GM19023 (cell line): Measurements from ENCODE around the gene PPP2R5D.
A peak's percentile ranks its signal among the peaks of the same experiment; 100 is the strongest.

Source experiments
- ATAC-seq: cut with Tn5 transposase; IDR thresholded peaks from one replicate; pipeline ENCODE4 v1.9.1; 2021; ENCODE audit warnings: mild to moderate bottlenecking, moderate library complexity; ENCODE audit not compliant: unreplicated experiment

Gene PPP2R5D

DNA sequence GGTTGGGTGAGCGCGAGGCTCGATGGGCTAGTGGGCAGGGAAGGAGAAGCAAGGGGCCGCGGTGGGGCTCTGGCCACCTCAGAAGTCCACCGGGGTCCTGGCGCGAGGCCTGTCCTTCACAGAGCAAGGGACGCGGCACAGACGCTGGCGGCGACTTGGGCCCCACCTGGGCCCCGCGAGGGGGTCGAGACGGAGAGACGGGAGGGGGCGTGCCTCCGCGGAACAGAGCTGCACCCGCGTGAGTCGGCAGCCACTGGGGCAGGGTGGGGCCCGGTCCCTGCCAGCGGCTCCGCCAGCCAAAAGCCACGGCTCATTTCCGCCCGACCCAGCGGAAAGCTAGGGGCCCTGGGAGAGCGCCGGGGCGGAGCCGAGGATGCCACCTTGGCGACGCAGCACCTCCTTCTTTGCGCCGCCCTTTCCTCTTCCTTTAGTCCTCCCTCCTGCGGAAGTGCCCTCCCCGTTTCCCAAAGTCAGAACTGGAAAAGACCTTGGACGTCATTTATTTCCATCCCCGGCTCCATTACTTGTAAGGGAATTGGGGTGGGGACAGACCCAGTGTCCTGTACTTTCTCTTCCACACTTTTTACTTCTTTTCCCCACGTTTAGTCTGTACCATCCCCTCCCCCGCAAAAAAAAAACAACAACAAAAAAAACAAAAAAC is 69.3 kb downstream of the PPP2R5D start, which contains the start of gene CUL7:
Gene CUL7, minus strand, starts transcription at position 307 of the 661 bp plus-strand sequence. CDS start 1,063 bp downstream, outside the sequence.
- ATAC-seq = peak; percentile 90

DNA sequence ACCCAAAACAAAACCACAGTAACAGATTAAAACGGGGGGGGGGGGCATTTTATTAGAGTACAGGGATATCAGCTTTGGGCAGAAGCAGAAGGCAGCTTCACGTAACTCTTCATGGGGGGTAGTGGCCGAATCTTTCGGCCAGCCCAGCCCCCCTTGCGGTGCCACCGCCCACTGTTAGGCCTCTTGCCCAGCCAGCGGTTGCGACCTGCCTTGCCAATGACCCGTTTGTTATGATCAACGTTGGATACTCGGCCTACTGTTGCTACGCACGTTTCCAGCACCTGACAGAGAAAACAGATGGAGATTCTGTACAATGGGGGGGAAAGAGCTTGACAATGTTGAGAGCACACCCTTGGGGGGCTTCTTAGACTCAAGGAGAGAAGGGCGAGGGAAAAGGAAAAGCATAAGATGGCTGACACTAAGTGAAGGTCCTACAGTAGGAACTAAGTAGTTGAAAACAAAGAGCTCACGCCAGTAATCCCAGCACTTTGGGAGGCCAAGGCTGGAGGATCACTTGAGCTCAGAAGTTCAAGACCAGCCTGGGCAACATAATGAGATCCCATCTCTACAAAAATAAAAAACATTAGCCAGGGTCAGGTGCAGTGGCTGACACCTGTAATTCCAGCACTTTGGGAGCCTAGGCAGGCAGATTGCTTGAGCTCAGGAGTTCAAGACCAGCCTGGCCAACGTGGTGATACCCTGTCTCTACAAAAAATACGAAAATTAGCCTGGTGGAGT is 70.0 kb downstream of the PPP2R5D start:
- no peak for ATAC-seq

DNA sequence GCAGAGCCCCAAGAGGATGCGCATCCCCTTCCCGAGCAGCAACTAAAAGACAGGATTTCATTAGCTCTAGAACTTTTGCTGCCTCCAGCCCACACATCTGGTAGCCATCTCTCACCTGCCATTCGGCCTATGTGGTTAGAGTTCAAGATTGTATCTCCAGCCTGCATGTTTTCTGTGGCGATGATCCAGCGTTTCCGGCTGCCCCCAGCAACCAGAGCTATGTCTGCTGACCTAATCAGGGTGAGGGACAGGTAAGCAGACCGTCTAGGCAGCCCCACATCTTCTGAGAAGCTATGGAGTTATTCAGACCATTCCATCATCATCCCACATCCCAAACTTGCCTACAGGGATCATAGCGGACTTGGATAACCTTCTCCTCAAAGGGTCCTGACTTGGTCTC is 71.6 kb downstream of the PPP2R5D start:
- ATAC-seq = no peak

DNA sequence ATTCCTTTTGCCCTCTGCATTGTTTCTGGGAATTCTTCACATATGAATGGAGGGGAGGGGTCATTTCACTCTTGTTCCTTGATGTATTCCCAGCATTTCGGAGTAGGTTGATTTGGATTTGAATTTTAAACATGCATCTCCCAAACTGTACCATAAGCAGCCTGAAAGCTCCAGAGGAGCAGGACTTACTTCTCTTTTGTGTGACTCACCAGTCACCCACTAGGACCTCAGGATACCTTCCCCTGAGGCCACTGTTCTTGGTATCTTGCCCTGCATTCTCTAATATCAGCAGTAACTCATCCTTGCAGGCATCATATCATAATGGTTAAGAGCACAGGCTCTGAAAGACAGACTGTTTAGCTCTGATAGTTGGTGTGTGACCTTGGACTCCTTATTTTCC is 74.2 kb downstream of the PPP2R5D start:
- no peak for ATAC-seq

DNA sequence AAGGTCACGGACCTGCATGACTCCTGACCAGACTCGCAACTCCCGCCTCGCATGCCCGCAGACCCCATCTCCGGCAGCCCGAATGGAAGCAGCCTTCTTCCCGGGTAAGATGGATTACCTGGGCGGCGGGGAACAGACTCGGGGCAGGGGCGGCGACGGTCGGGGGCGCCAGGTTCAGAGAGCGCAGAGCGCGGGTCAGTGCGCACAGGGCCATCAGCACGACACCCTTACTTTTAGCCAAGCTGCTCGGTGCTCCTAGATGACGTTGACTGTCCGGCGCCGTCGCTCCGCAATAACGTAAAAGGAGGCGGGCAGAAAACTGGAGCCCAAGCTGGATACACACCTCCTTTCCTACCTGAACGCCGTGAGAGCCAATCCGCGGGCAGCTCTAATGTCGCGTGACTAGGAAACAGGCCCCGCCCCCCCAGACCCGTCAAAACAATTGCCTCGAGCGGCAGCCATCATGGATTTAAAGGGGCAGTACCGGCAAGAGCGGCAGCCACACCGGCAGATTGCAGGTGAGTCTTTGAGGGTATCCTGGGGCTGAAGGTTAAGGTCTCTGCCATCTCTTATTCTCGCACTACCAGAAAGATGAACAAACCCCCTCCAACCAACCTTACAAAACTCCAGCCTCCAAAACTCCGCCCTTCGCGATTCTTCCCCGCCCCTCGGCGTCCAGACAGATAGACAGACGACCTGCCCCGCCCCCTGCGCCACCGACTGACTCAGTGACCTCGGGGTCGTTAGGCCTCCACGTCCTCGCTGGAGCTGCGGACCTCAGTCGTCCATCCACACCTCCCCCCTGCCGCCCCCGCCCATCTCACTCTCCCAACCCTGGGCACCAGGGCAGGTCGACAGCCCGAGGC is 75.0 kb downstream of the PPP2R5D start, which contains the start of the genes KLC4 and MRPL2:
Gene KLC4, plus strand, starts transcription at position 464 of the 866 bp plus-strand sequence. CDS start 1,705 bp downstream, outside the sequence.
Gene MRPL2, minus strand, starts transcription at position 267 of the 866 bp plus-strand sequence. Its CDS starts 53 bp downstream, at position 214.
- ATAC-seq = peak; percentile 89

DNA sequence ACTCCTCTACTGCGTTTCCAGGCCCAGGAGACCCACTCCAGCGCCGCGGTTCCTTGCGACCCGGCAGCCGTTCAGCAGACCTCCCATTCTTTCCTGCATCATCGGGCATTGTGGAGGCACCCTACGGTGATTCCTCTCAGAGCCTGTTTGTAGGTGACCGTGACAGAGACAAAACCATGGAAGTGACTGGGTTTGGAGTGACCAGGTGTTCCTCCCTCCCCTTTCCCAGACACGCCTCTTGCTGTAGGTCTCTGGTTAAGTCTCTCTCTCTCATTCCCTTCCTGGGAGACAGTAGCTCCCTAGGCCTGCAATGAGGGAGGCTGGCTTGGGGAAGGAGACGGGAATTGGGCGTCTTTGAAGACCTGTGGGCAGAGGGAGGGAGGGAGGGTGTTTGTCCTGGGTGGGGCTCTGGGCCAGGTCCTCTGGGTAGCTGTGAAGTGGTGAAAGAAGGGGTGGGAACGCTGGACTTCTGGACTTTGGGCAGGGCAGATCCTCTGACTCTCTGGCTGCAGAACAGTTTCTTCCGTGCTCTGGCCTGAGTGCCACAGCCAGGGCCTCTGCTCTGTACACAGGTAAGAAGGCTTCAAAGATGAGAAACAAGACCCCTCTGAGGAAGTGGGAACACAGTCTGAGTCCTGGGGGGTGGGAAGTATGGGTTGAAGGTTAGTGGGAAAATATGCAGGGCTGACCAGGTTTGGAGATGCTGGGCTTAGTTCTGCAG is 75.8 kb downstream of the PPP2R5D start:
- no peak for ATAC-seq

DNA sequence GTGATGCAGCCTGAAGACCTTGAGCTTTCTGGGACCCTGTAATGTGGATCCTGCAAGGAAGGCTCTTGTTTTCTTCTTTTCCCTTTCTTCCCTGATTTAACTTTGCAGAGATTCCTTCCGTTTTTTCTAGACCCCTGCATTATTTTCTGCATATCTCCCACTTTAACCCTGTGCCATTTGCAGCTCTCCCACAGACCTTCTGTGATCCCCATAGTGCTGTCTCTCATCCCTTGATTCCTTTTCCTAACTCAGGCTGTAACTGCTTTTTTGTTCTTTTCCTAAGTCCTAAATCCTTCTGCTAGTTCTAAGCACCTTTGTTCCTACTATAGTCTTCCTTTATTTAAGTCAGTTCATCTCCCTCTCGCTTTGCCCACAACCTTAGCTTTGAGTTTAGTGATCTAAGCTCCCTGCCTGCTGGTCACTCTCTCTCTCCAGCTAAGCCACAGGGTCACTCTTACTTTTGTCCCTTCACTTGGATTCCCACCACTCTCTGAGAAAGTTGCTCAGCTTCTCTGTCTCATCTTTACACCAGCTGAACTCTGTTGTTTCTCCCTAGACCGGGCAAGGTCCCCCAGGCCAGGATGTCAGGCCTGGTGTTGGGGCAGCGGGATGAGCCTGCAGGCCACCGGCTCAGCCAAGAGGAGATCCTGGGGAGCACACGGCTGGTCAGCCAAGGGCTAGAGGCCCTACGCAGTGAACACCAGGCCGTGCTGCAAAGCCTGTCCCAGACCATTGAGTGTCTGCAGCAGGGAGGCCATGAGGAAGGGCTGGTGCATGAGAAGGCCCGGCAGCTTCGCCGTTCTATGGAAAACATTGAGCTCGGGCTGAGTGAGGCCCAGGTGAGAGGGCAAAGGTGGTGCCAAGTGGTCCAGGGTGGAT is 76.6 kb downstream of the PPP2R5D start:
- no peak for ATAC-seq

DNA sequence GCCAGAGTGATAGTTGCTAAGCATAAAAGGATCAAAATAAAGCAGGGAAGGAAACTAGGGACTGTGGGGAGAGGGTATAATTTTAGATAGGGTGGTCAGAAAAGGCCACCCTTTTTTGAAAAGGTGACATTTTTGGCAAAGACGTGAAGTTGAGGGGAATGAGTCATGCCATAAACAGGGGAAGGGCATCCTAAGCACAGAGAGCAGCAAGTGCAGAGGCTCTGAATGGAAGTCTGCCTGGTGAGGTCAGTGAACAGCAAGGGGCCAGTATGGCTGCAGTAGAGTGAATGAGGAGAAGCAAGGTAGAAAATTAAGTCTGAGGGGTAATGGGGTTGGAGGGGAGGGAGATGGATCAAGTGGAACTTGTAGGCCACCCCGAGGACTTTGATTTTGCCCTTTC is 77.5 kb downstream of the PPP2R5D start:
- no peak for ATAC-seq
